IPS DF 6.9 (cell line): ENCODE measurements around the gene SIRT5.

Source experiments
- DNase-seq: peaks from one replicate; pipeline ENCODE4 v3.0.0-alpha.2; 2013; ENCODE audit warnings: low read depth, low spot score
- H3K27ac ChIP-seq: one replicate; pipeline ENCODE4 v1.5.1; 2013; ENCODE audit warnings: low read length, control low read depth
- H3K27me3 ChIP-seq: 2 replicates; pipeline ENCODE4 v1.6.1; 2013; ENCODE audit warnings: mild to moderate bottlenecking, low read length; ENCODE audit not compliant: control insufficient read depth, insufficient read depth
- H3K36me3 ChIP-seq: 2 replicates; pipeline ENCODE4 v1.6.1; 2013; ENCODE audit warnings: low read length; ENCODE audit not compliant: control insufficient read depth, insufficient read depth
- H3K4me1 ChIP-seq: 2 replicates; pipeline ENCODE4 v1.6.1; 2013; ENCODE audit warnings: low read length; ENCODE audit not compliant: control insufficient read depth, insufficient read depth
- H3K4me3 ChIP-seq: 2 replicates; pipeline ENCODE4 v1.5.1; 2013; ENCODE audit warnings: mild to moderate bottlenecking, low read length
- H3K9me3 ChIP-seq: 2 replicates; pipeline ENCODE4 v1.6.1; 2013; ENCODE audit warnings: low read length, inconsistent platforms; ENCODE audit not compliant: control insufficient read depth, insufficient read depth
- WGBS: extraction: QIAGEN DNeasy Blood & Tissue Kit; methylation state at CpG from one replicate; pipeline ENCODE4 v1.1.7; 2013; ENCODE audit warnings: mixed read lengths, missing lambda C conversion rate; ENCODE audit not compliant: insufficient read length, insufficient coverage; 5-methylcytosine and 5-hydroxymethylcytosine counted together

Gene SIRT5

DNA sequence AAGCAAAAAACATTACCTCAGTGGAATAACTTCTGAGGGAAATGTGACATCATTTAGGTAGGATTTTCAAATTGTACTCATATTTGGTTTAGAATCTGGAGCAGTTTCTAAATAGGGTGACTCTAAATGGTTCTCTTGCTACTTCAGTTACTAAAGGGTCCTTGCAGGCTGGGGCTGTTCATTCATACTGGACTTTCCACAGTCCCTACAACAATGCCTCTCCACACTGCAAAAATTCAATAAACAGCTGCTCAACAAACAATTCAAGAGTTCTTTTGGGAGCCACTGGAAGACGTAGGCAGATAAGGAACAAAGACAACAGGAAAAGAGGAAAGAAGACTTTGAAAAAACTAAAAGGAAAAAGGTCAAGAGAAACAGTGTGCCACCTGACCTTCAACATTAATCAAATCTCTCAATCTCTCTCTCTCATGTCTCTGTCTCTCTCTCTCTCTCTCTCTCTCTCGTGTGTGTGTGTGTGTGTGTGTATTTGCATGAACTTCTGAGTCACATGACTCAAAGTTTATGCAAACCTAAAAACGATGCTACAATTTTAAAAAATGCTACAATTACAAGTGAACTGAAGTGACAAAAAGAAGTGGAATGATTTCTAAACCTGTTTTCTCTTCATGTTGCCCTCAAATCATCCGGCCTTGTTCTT lies 55.2 kb downstream of the SIRT5 start:
- DNase-seq: no peak
- Histone ChIP-seq H3K36me3 (no peaks in the 10 kb centered on the region), H3K4me1 (no peaks in the 10 kb centered on the region), H3K27me3 (no peaks in the 10 kb centered on the region), H3K4me3 (no peak overlapping the region), H3K27ac (no peak overlapping the region), H3K9me3 (no peaks in the 10 kb centered on the region)
- no CpG with 5 or more reads among the region's 4 CpGs for WGBS

DNA sequence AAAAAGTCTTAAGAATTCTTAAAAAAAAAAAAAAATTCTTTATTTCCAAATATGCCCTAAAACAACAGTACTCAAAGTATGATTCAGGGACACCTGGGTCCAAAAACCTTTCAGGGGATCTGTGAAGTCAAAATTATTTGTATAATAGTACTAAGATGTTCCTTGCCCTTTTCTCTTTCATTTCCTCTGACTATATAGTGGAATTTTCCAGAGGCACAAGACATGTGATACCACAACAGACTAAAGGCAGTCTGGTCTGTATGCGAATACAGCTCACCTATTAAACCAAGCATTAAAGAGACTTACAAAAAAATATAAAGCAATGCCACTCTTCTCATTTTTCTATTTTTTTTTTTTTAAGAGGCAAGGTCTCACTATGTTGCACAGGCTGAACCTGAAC lies 56.1 kb downstream of the SIRT5 start:
- Histone ChIP-seq H3K4me3 (no peak overlapping the region), H3K27me3 (no peaks in the 10 kb centered on the region), H3K9me3 (no peaks in the 10 kb centered on the region), H3K36me3 (no peaks in the 10 kb centered on the region), H3K27ac (no peak overlapping the region), H3K4me1 (no peaks in the 10 kb centered on the region)
- DNase-seq: no peak
- no CpG with 5 or more reads among the region's 1 CpG for WGBS

DNA sequence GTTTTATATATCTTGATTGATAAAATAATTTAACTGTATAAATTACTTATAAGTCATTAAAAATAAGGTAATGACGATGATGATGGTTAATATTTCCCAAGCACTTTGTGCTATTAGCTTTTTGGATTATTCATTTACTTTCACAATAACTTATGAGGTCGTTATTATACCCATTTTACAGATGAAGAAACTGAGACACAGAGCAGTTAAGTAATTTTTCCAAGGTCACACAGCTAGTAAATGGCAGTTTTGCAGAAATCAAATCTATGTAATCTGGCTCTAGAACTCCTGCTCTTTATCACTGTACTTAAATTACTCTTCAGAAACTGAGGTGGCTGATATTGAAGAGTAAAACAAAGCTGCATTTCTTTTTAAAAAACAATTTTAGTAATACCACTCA lies 58.9 kb downstream of the SIRT5 start:
- Histone ChIP-seq H3K4me1 (no peaks in the 10 kb centered on the region), H3K36me3 (no peaks in the 10 kb centered on the region), H3K27ac (no peak overlapping the region), H3K4me3 (no peak overlapping the region), H3K9me3 (no peaks in the 10 kb centered on the region), H3K27me3 (no peaks in the 10 kb centered on the region)
- no CpG with 5 or more reads among the region's 2 CpGs for WGBS
- no peak for DNase-seq

DNA sequence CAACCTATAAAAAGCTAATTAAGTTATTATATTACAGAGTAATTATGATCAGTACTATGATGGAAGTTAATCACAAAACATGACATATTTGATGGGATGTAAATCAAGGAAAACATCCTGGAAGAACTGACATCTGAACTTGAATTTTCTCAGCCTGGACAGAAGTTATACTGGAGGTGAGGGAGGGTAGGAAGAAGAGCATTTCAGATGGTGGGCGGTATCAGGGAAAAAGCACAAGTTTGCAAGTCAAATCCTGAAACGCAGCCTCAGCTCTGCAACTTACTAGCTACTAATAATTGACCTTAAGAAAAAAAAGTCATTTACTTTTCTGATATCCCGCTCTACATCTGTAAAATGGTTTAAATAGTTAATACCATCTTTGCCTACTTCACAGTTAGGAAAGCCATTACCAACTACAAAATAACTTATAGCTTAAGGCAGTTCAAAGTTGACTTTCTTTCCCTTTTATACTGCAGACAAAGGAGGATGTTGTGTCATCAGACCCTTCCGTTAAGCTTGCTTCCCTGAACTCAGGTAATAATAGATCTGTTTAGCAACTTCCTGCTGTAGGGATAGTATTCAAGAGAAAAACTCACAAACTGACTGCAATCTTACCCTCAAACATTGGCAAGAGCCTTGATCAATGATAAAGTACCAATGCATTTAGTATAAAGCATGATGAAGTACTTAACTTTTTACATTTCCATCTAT lies 61.7 kb downstream of the SIRT5 start:
- Histone ChIP-seq H3K9me3 (no peaks in the 10 kb centered on the region), H3K4me1 (no peaks in the 10 kb centered on the region), H3K27me3 (no peaks in the 10 kb centered on the region), H3K4me3 (no peak overlapping the region), H3K27ac (no peak overlapping the region), H3K36me3 (no peaks in the 10 kb centered on the region)
- WGBS: no CpG with 5 or more reads among the region's 4 CpGs
- DNase-seq: no peak

DNA sequence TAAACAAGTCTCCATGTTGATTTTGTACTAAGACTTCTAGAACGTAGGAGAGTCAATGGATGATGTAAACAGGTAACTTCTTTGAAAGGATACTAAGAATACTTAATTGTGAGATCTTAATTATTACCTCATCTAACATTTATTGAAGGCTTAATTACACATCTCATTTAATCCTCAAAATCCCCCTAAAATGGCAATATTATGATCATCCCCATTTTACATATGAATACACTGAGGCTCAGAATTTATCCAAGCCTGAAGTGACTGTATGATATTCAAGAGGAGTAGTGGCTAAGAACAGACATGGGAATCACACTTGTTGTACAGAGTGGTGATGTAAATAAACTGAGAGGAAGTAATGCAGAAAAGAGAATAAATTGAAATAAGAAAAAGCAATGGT lies 63.6 kb downstream of the SIRT5 start:
- Histone ChIP-seq H3K9me3 (no peaks in the 10 kb centered on the region), H3K27ac (no peak overlapping the region), H3K4me3 (no peak overlapping the region), H3K27me3 (no peaks in the 10 kb centered on the region), H3K4me1 (no peaks in the 10 kb centered on the region), H3K36me3 (no peaks in the 10 kb centered on the region)
- DNase-seq: no peak
- WGBS: no CpG with 5 or more reads among the region's 1 CpG

DNA sequence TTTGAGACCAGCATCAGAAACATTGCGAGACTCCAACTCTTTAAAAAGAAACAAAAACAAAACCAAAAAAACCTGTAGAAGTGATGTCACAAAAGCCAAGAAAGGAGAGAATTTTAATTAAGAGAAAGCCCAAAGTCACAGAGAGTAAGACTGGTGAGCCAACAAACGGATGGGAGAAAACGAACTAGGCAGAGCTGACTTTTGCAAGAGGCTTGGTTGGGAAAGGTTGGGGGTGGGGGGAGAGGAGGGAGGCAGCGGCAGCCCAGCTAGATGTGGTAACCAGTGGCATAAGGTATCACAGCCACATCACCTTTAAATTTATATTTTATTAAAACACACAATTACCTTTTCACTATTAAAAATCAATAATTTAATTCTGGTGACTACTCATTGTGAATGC lies 64.2 kb downstream of the SIRT5 start:
- Histone ChIP-seq H3K9me3 (no peaks in the 10 kb centered on the region), H3K4me3 (no peak overlapping the region), H3K27me3 (no peaks in the 10 kb centered on the region), H3K27ac (no peak overlapping the region), H3K36me3 (no peaks in the 10 kb centered on the region), H3K4me1 (no peaks in the 10 kb centered on the region)
- DNase-seq: no peak
- no CpG with 5 or more reads among the region's 4 CpGs for WGBS

DNA sequence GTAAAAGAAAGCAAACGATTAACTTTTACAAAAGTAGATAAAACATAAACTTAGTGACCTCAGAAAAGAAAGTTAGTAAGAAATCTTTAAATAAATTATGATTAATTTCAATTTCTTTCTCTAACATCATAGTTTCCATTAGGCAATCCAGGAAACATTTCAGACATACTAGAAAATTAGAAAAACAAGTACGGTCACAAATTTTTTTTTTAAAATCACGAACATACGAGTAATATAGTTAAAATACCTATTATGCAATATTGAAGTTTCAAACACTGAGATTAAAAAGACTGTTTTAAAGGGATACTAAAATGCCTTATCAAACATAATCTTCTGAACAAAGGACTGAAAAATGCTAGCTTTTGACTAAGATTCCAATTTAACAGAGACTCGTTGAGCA lies 66.9 kb downstream of the SIRT5 start:
- no CpG with 5 or more reads among the region's 5 CpGs for WGBS
- Histone ChIP-seq H3K4me3 (no peak overlapping the region), H3K27me3 (no peaks in the 10 kb centered on the region), H3K27ac (no peak overlapping the region), H3K36me3 (no peaks in the 10 kb centered on the region), H3K9me3 (no peaks in the 10 kb centered on the region), H3K4me1 (no peaks in the 10 kb centered on the region)
- DNase-seq: no peak

DNA sequence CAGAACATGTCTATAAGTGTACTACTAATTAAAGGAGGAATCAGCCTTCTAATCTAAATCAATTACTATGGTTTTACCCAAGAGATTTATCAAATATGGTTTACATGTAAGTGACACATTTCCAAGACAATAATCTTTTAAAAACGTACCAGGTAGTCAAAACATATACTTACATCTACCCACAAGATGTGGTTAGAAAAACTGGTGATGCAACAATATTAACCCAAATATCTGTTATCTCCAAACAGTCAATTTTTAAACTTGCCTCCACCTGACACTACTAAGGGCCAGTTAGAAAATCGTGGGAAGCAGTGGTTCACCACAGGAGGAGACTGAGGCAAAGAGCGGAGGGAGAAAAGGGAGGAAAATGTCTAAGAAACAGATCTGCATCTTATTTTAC lies 68.7 kb downstream of the SIRT5 start:
- Histone ChIP-seq H3K9me3 (no peaks in the 10 kb centered on the region), H3K4me3 (no peak overlapping the region), H3K36me3 (no peaks in the 10 kb centered on the region), H3K4me1 (no peaks in the 10 kb centered on the region), H3K27ac (no peak overlapping the region), H3K27me3 (no peaks in the 10 kb centered on the region)
- no peak for DNase-seq
- WGBS: no CpG with 5 or more reads among the region's 3 CpGs

DNA sequence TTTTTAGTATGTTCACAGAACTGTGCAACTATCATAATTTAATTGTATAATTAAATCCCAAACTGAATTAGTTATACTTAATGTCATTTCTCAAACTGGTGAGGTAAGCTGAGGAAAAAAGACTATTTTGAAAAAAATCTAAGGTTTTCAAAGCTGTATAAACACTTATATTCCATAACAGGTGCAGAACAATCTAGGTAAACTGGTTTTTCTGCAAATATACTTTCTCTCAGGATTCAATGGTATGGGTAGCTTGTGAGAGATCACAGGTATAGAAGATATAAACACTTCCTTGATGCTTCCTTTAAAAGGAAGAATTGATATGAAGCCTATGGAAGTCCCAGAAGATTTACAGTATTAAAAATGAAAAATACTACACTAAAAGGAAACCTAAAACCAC lies 74.4 kb downstream of the SIRT5 start:
- Histone ChIP-seq H3K9me3 (no peaks in the 10 kb centered on the region), H3K27ac (no peak overlapping the region), H3K4me1 (no peaks in the 10 kb centered on the region), H3K27me3 (no peaks in the 10 kb centered on the region), H3K36me3 (no peaks in the 10 kb centered on the region), H3K4me3 (no peak overlapping the region)
- no peak for DNase-seq

DNA sequence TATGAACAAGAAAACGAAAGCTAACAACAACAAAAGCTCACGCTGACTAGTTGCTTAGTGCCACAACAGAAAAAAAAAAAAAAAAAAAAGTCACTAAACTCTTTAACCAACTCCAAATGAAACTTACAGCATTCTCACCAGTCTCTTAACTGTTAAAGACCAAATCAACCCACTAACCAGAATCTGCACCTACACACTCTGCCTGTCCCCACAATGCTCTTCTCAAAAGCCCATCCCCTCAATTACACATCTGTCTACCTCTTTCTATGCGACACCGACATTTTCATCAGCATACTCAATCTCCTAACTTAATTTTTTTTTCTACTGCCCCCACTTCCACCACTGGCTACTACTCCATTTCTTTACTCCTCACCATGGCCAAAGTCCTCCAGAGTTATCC lies 75.0 kb downstream of the SIRT5 start:
- no peak for DNase-seq
- 100% methylated on average over 2 of the region's 4 CpGs for WGBS

DNA sequence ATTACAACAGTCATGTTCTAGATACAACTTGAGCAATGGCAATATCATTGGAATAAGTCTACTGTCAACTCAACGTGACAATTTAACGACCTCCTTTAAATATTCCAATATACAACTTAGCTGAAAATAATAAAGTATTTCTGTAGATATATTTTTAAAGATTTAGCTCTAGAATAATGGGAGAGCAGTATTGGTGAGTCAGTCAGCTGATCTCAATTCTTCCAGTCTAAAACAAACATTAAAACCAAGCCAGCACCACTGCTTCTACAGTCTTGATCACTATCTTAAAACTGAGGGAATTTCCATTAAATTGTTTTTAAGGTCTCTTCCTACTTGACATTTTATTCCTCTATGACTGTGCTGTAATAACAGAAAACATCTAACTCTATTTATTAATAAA lies 78.9 kb downstream of the SIRT5 start:
- no peaks in the 10 kb centered on the region for H3K27me3 ChIP-seq
- no peaks in the 10 kb centered on the region for H3K9me3 ChIP-seq
- no peaks in the 10 kb centered on the region for H3K36me3 ChIP-seq
- H3K27ac ChIP-seq: no peak overlapping the region
- no peak for DNase-seq
- no CpG with 5 or more reads among the region's 2 CpGs for WGBS
- H3K4me3 ChIP-seq: no peak overlapping the region
- no peaks in the 10 kb centered on the region for H3K4me1 ChIP-seq

More for the DNA sequence above, 75.0 kb downstream of the SIRT5 start:
- no peaks in the 10 kb centered on the region for H3K9me3 ChIP-seq
- H3K4me1 ChIP-seq: no peaks in the 10 kb centered on the region
- no peak overlapping the region for H3K27ac ChIP-seq
- H3K4me3 ChIP-seq: no peak overlapping the region
- no peaks in the 10 kb centered on the region for H3K36me3 ChIP-seq
- no peaks in the 10 kb centered on the region for H3K27me3 ChIP-seq
